ENCODE data around the gene LACTB.

The LACTB gene

DNA sequence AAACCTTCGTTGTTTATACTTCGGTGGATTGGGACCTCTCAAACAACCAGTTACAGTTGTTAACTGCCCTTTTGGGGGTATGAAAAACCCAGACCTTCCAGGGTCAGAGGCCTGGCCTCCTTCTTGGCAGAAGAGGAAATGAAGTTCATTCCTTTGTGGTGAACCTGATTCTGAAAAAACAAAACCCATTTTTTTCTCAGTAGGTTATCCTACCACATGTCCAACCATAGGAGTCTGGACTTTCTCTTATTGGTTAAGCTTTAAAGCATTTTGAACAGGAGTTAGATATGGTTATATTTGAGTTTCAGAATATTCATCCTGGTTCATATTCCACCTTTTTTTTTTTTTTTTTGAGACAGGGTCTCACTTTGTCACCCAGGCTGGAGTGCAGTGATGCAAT, 7.2 kb upstream of the LACTB start:
- no peak overlapping the region for H3K4me3 ChIP-seq (ENCODE audit: low read depth, low read length)
- TF ChIP-seq, protein P1, sequence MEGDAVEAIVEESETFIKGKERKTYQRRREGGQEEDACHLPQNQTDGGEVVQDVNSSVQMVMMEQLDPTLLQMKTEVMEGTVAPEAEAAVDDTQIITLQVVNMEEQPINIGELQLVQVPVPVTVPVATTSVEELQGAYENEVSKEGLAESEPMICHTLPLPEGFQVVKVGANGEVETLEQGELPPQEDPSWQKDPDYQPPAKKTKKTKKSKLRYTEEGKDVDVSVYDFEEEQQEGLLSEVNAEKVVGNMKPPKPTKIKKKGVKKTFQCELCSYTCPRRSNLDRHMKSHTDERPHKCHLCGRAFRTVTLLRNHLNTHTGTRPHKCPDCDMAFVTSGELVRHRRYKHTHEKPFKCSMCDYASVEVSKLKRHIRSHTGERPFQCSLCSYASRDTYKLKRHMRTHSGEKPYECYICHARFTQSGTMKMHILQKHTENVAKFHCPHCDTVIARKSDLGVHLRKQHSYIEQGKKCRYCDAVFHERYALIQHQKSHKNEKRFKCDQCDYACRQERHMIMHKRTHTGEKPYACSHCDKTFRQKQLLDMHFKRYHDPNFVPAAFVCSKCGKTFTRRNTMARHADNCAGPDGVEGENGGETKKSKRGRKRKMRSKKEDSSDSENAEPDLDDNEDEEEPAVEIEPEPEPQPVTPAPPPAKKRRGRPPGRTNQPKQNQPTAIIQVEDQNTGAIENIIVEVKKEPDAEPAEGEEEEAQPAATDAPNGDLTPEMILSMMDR (IDR thresholded peaks at IDR 0.05; ENCODE audit: low read depth, low read length) = no peak

DNA sequence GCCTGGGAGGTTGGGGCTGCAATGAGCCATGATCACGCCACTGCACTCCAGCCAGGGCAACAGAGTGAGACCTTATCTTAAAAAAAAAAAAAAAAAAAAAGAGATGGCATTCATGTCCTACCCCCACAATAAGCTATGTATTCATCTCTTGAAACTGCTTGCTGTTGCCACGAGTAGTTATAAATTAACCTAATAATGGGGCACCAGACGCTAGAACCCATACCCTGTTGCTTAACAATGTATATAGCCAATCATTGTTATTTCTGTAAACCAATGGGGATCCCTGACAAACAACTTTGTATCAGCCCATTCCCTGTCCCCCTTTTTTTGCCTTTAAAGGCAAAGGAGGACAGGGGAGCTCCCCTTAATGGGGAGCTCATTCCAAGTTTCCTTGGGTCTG, 2.8 kb upstream of the LACTB start:
- TF ChIP-seq, protein P1 (IDR thresholded peaks at IDR 0.05; ENCODE audit: low read depth, low read length) = no peak

GRCh38 chr15:63122002-63122875, 578 bp downstream of the LACTB start:
- TF ChIP-seq, protein P1 (IDR thresholded peaks at IDR 0.05; ENCODE audit: low read depth, low read length) = no peak
- peak overlapping the region; percentile 91 for H3K4me3 ChIP-seq (ENCODE audit: low read depth, low read length)

More for the DNA sequence above, 2.8 kb upstream of the LACTB start:
- no peak overlapping the region for H3K4me3 ChIP-seq (ENCODE audit: low read depth, low read length)

DNA sequence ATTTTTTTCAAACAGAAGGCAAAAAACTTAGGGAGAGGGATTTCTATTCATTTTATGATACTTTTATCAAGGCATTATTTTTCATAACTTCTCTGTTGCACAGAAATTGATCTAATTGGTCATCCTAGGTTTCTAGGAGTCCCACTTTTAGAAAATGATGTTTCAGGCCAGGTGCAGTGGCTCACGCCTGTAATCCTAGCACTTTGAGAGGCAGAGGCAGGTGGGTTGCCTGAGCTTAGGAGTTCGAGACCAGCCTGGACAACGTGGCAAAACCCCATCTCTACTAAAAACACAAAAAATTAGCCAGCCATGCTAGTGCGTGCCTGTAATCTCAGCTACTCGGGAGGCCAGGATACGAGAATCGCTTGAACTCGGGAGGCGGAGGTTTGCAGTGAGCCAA, 2.8 kb downstream of the LACTB start:
- TF ChIP-seq, protein P1 (IDR thresholded peaks at IDR 0.05; ENCODE audit: low read depth, low read length) = no peak

DNA sequence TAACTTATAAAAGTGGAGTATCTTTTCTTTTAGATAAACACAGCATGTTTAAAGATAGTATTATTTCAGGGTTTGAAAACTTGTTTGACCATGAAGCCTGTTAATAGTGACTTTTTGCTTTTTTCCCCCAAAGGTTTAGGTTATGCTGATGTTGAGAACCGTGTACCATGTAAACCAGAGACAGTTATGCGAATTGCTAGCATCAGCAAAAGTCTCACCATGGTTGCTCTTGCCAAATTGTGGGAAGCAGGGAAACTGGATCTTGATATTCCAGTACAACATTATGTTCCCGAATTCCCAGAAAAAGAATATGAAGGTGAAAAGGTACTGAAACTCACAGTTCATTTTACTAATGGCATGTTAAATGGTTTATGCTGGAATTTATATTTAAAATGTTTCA, 5.1 kb downstream of the LACTB start:
- TF ChIP-seq, protein P1 (IDR thresholded peaks at IDR 0.05; ENCODE audit: low read depth, low read length) = no peak
- no peak overlapping the region for H3K4me3 ChIP-seq (ENCODE audit: low read depth, low read length)

More for the DNA sequence above, 2.8 kb downstream of the LACTB start:
- no peak overlapping the region for H3K4me3 ChIP-seq (ENCODE audit: low read depth, low read length)

- TF ChIP-seq, protein P1 (IDR thresholded peaks at IDR 0.05; ENCODE audit: low read depth, low read length) = no peak
- no peak overlapping the region for H3K4me3 ChIP-seq (ENCODE audit: low read depth, low read length)
Measured at GRCh38 chr15:63133786-63134185, 12.1 kb downstream of the LACTB start.

- H3K4me3 ChIP-seq (ENCODE audit: low read depth, low read length) = no peak overlapping the region
- TF ChIP-seq, protein P1 (IDR thresholded peaks at IDR 0.05; ENCODE audit: low read depth, low read length) = no peak
Measured at GRCh38 chr15:63134245-63134985, 12.8 kb downstream of the LACTB start.

All from WI38 (cell line).